RWPE1 (cell line): ENCODE results near the gene LSS.

Source experiments
- CTCF ChIA-PET: fragments of 350-600 bp; sonication (Branson Sonifier 250); formaldehyde crosslinking; extraction: SDS; loops from one replicate; lab custom pipeline; 2021; lab: Yijun Ruan, JAX
- POLR2A ChIA-PET: fragments of 400-600 bp; formaldehyde crosslinking; extraction: SDS; loops from one replicate; lab custom pipeline; 2020; ENCODE audit warnings: antibody characterized with exemption; ENCODE audit not compliant: low non-redundant PET; lab: Yijun Ruan, JAX
- DNase-seq: peaks from one replicate; pipeline ENCODE4 v3.0.0; 2012; ENCODE audit warnings: low spot score
- H3K27ac ChIP-seq: fragments of 450-650 bp; 2 replicates; pipeline ENCODE4 v1.5.1; 2017
- TF ChIP-seq, protein P1 (sequence below): fragments of 450-650 bp; conservative IDR thresholded peaks from 2 replicates; pipeline ENCODE4 v1.5.1; 2017; ENCODE audit warnings: low read depth, mild to moderate bottlenecking

The LSS gene

GRCh38 chr21:46216132-46216747, 12.3 kb downstream of the LSS start:
- POLR2A ChIA-PET = no interaction called here
- DNase-seq = no peak
- TF ChIP-seq, protein P1, sequence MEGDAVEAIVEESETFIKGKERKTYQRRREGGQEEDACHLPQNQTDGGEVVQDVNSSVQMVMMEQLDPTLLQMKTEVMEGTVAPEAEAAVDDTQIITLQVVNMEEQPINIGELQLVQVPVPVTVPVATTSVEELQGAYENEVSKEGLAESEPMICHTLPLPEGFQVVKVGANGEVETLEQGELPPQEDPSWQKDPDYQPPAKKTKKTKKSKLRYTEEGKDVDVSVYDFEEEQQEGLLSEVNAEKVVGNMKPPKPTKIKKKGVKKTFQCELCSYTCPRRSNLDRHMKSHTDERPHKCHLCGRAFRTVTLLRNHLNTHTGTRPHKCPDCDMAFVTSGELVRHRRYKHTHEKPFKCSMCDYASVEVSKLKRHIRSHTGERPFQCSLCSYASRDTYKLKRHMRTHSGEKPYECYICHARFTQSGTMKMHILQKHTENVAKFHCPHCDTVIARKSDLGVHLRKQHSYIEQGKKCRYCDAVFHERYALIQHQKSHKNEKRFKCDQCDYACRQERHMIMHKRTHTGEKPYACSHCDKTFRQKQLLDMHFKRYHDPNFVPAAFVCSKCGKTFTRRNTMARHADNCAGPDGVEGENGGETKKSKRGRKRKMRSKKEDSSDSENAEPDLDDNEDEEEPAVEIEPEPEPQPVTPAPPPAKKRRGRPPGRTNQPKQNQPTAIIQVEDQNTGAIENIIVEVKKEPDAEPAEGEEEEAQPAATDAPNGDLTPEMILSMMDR = no peak
- CTCF ChIA-PET = interaction anchor here (0.7 to 0.9 kb wide), 2 partner anchors 18 to 1705 kb away, joined by 3 to 4 read pairs; no protein-coding TSS in a partner anchor
- peak overlapping the region; percentile 33; the same call in 1 of the 2 replicates for H3K27ac ChIP-seq

GRCh38 chr21:46215436-46216131, 13.0 kb downstream of the LSS start:
- CTCF ChIA-PET = interaction anchor here (0.6 to 0.7 kb wide), 2 partner anchors 16 to 1705 kb away, joined by 3 read pairs; no protein-coding TSS in a partner anchor
- POLR2A ChIA-PET = no interaction called here
- no peak for DNase-seq
- peak overlapping the region; percentile 33 for H3K27ac ChIP-seq
- TF ChIP-seq, protein P1 = no peak

- TF ChIP-seq, protein P1 = no peak
- ChIA-PET CTCF (interaction anchor here (0.6 kb wide), 2 partner anchors 17 to 61 kb away, joined by 3 read pairs; no protein-coding TSS in a partner anchor), POLR2A (no interaction called here)
- DNase-seq = no peak
- H3K27ac ChIP-seq = peak overlapping the region; percentile 33
Observed at GRCh38 chr21:46214478-46215340, 13.9 kb downstream of the LSS start.

- POLR2A ChIA-PET = no interaction called here
- H3K27ac ChIP-seq = peak overlapping the region; percentile 33
- CTCF ChIA-PET = no interaction called here
- TF ChIP-seq, protein P1 = no peak
- no peak for DNase-seq
Observed at GRCh38 chr21:46213620-46214286, 14.8 kb downstream of the LSS start.

DNA sequence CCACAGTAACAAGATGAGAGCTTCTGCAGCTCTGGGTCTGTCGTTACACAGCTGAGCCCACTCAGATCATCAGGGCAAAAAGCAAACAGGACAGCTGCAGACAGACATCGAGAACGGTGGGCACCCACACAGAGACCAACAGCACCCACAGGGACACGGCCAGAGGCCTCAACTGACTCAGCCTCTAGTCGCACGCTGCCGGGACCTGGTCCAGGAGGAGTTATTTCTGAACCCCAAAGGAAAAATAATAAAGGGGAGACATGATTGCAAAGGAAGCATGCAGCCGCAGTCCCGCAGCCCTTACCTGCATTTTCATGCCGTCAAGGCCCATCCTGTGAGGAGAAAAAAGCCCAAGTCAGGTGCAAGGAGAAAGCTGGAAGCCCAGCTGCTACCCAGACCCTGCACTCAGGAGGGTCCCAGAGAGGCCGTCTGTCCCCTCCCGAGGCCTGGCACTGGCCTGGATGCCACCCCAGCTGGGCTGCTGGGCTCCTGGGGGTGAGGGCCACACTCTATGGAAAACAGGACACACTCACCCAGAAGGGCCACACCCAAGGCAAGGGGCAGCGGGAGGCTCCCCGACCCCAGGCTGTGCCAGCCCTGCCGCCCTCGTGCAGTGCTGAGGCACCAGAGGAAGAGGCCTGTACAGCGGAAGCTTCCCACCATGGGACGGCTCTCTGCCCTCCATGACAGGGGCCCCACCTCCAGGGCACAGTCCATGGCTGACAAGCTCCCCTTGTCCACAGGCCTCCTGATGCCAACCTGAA, 15.7 kb downstream of the LSS start:
- H3K27ac ChIP-seq = peak overlapping the region; percentile 33
- ChIA-PET POLR2A (no interaction called here), CTCF (interaction anchor here (0.5 kb wide), 1 partner anchor 12 kb away, joined by 4 read pairs; no protein-coding TSS in a partner anchor)
- DNase-seq = no peak
- TF ChIP-seq, protein P1 = no peak
